ENCODE results near the gene RILP. TPM values are rescaled to one million over a fixed set of nuclear protein-coding genes. Genes with fewer than 3 reads are reported as not detected.
"Not testable (repeated sequence)": the region's sequence is repeated elsewhere in the genome, so short reads cannot be mapped to it uniquely, and the experiment has no call there.

The RILP gene
- total RNA-seq, 4 donors from 2014 or later, result 17.0 to 32.7 (median 19.5) TPM

DNA sequence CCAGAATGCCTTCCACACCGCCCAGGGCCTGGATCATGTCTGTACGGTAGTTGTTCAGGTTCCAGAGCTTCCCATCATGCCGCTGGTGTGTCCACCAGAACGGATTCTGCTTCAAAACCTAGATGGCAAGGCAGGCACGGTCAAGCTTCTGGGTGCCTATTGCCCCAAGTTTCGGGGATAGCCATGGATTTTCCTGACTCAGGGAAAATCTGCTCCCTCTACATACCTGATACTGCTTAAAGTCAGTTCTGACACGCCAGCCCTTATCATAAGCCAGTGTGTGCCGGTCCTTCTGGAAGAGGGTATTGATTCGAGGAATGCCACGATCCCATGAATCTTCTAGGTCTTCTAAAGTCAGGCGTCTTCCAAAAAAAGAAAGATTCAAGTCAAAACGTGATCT is 11.4 kb upstream of the RILP start:
- no peak overlapping the region for H3K4me3 ChIP-seq (ENCODE audit: low read depth, poor library complexity, severe bottlenecking)
- intact Hi-C loops (cut with DNase I; ENCODE audit: low total_unique reads), result no loop called here
- no peak for DNase-seq (ENCODE audit: low spot score in 2 of 2)
- WGBS, 2 donors, result 91 to 94% methylated on average over 12 of the region's 12 CpGs
- TF ChIP-seq, protein P1, sequence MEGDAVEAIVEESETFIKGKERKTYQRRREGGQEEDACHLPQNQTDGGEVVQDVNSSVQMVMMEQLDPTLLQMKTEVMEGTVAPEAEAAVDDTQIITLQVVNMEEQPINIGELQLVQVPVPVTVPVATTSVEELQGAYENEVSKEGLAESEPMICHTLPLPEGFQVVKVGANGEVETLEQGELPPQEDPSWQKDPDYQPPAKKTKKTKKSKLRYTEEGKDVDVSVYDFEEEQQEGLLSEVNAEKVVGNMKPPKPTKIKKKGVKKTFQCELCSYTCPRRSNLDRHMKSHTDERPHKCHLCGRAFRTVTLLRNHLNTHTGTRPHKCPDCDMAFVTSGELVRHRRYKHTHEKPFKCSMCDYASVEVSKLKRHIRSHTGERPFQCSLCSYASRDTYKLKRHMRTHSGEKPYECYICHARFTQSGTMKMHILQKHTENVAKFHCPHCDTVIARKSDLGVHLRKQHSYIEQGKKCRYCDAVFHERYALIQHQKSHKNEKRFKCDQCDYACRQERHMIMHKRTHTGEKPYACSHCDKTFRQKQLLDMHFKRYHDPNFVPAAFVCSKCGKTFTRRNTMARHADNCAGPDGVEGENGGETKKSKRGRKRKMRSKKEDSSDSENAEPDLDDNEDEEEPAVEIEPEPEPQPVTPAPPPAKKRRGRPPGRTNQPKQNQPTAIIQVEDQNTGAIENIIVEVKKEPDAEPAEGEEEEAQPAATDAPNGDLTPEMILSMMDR (IDR thresholded peaks at IDR 0.05), result no peak
- TF ChIP-seq POLR2A (IDR thresholded peaks at IDR 0.05), result no peak

DNA sequence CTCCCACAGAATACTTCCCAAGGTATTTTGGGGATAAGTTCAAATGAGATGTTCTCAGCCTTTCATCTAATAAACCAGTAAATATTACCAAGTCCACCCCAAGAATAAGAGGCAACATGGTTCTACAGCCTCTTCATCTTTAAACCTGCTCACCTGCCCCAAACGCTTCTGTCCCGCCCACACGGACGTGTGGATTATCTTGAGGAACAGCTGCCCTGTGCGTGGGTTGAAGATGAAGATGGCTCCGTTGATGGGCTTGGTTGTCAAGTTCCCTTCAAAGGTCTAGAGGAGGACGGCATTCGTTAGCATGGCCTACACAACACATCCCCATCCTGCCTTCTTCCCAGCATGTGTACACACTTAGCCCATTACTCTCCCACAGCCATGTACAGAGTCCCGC is 8.4 kb upstream of the RILP start:
- intact Hi-C loops (cut with DNase I; ENCODE audit: low total_unique reads), result no loop called here
- 93 to 95% methylated on average over 9 of the region's 9 CpGs for WGBS, 2 donors
- DNase-seq (ENCODE audit: low spot score in 2 of 2), result no peak
- no peak for TF ChIP-seq POLR2A (IDR thresholded peaks at IDR 0.05)
- TF ChIP-seq, protein P1 (IDR thresholded peaks at IDR 0.05), result no peak
- no peak overlapping the region for H3K4me3 ChIP-seq (ENCODE audit: low read depth, poor library complexity, severe bottlenecking)

GRCh38 chr17:1653735-1654134 is 4.1 kb upstream of the RILP start:
- no peak for TF ChIP-seq POLR2A (IDR thresholded peaks at IDR 0.05)
- TF ChIP-seq, protein P1 (IDR thresholded peaks at IDR 0.05), result no peak
- intact Hi-C loops (cut with DNase I; ENCODE audit: low total_unique reads), result no loop called here
- no peak for DNase-seq (ENCODE audit: low spot score in 2 of 2)
- WGBS, 2 donors, result 90 to 95% methylated on average over 14 of the region's 14 CpGs
- H3K4me3 ChIP-seq (ENCODE audit: low read depth, poor library complexity, severe bottlenecking), result no peak overlapping the region

DNA sequence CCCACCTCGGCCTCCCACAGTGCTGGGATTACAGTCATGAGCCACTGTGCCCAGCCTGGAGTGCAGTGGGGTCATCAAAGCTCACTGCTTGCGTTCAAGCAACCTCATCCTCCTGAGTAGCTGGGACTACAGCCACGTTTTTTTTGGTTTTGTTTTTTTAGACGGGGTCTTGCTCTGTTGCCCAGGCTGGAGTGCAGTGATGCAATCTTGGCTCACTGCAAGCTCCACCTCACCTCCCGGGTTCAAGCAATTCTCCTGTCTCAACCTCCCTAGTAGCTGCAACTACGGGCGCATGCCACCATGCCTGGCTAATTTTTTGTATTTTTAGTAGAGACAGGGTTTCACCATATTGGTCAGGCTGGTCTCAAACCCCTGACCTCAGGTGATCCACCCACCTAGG is 3.1 kb upstream of the RILP start:
- intact Hi-C loops (cut with DNase I; ENCODE audit: low total_unique reads); H3K4me3 ChIP-seq (ENCODE audit: low read depth, poor library complexity, severe bottlenecking); DNase-seq (ENCODE audit: low spot score in 2 of 2): not testable (repeated sequence)
- WGBS, 2 donors, result 87 to 92% methylated on average over 7 of the region's 7 CpGs

GRCh38 chr17:1651559-1651844 is 1.8 kb upstream of the RILP start:
- 79 to 85% methylated on average over 4 of the region's 4 CpGs for WGBS, 2 donors
- no peak for DNase-seq (ENCODE audit: low spot score in 2 of 2)

GRCh38 chr17:1650731-1651558 is 1.3 kb upstream of the RILP start:
- no peak overlapping the region for H3K4me3 ChIP-seq (ENCODE audit: low read depth, poor library complexity, severe bottlenecking)
- intact Hi-C loops (cut with DNase I; ENCODE audit: low total_unique reads), result no loop called here
- WGBS, 2 donors, result 74 to 77% methylated on average over 22 of the region's 22 CpGs
- no peak for TF ChIP-seq POLR2A (IDR thresholded peaks at IDR 0.05)
- TF ChIP-seq, protein P1 (IDR thresholded peaks at IDR 0.05), result no peak
- no peak for DNase-seq (ENCODE audit: low spot score in 2 of 2)

More at GRCh38 chr17:1651559-1651844, 1.8 kb upstream of the RILP start:
- intact Hi-C loops (cut with DNase I; ENCODE audit: low total_unique reads), result no loop called here
- H3K4me3 ChIP-seq (ENCODE audit: low read depth, poor library complexity, severe bottlenecking), result no peak overlapping the region
- TF ChIP-seq, protein P1 (IDR thresholded peaks at IDR 0.05), result no peak
- no peak for TF ChIP-seq POLR2A (IDR thresholded peaks at IDR 0.05)

All from lower leg skin (tissue), 4 donors.